HG02870 (cell line): Measurements from ENCODE around the gene FILIP1L.

ENCODE experiments used
- ATAC-seq: cut with Tn5 transposase; IDR thresholded peaks from one replicate; pipeline ENCODE4 v1.9.1; 2021; ENCODE audit warnings: mild to moderate bottlenecking, moderate library complexity; ENCODE audit not compliant: unreplicated experiment

FILIP1L gene

DNA sequence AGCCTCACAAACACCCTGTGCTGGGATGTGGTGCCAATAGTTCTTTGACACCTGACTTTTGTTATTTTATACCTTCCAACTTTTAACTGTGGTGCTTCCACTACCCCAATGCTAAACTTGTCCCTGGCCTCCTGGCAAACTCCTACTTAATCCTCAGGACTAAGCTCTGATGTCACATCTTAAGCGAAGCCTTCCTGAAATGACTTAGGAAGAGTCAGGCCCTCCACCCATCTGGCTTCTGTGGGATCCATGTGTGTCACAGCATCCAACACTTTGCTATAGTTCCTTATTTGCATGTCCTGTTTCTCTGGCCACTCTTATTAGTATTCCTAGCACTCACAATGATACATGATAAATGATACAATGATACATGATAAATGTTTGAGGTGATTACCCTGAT is 133.2 kb downstream of the FILIP1L start:
- no peak for ATAC-seq

DNA sequence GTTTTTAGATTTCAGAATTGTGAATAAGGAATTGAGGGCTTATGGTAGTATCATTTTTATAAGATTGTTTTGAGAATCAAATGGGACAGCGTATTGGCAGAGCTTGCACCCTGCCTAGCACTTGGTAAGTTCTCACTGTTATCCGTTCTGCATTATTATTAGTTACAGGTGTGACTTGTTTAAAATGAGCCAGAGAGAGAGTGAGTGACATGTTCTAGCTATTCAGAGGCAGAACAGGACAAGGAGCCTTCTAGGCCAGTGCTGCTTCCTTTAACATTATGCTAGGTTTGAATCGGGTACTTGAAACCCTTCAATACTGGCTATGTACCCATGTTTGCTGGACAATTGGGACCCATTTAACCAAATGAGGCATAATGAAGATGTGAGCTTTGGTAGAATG is 133.7 kb downstream of the FILIP1L start:
- no peak for ATAC-seq

GRCh38 chr3:99978221-99978620 is 136.1 kb downstream of the FILIP1L start:
- no peak for ATAC-seq

- no peak for ATAC-seq
These were observed 137.7 kb downstream of the FILIP1L start for GRCh38 chr3:99976584-99976983.

- no peak for ATAC-seq
These were observed 139.3 kb downstream of the FILIP1L start for GRCh38 chr3:99974989-99975388.

DNA sequence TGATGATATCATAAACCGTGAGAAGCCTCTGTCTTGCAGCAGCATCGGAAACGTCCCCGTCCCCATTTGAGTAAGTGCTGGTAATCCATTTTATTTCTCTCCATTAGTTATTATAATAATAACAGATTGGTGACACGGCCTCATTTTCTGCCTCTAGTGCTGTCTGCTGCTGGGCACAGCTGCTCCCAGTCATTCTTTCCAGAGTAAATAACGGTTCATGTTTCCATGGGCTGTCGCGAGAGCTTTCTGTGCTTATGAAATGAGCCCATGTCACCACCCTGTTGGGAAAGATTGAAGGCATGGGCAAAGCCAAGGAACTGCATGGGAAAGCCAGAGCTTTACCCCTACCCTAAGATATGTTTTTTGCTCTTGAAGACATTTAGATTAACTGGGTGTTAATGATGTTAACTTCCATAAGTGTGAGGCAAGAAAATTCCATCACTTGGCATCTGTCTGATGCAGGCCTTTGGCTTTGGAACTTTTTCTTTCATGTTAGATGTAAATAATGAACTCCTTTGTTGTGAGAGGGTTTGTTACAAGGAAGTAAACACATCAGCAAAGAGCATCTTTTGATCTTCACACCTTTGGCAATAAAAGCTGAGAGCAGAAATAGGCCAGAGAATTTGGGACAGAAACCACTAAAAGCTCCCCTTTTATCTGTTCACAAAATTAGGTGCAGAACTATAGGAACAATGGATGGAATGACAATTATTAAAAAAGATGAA is 141.8 kb downstream of the FILIP1L start:
- ATAC-seq: no peak

DNA sequence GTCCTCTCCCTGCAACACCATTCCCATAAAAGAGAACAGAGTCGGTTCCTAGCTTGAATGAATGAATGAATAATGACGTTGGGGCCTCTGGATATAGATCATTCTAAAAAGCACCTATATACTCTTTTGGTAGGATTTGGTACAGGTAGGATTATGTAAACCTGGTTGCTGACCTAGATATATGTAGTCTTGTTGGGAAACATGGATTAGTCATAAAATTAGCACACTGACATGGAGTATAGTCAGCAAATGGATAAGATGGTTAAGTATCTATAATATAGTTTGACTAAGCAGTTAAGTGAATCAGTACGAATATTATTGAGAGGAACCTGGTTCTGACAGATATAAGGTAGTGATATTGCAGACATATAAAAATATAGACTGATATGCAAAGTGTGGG is 142.5 kb downstream of the FILIP1L start:
- no peak for ATAC-seq

DNA sequence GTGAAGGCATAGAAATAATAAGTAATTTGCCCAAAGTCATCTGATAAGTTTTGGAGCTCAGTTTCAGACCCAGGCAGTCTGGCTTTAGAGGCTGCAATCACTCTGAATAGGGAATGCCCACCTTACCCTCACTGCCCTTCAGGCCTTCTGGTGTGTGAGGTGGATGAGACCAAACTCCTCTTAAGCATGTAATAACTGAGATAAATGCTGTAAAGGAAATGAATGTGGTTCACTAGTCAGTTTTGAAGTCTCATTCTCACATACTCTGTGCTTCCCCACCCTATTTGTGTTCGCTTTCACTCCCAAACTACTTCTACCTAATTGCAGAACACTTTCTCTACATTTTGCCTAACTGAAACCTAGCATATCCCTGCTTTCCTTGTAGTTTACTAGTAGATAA is 144.1 kb downstream of the FILIP1L start:
- peak; percentile 99 for ATAC-seq

DNA sequence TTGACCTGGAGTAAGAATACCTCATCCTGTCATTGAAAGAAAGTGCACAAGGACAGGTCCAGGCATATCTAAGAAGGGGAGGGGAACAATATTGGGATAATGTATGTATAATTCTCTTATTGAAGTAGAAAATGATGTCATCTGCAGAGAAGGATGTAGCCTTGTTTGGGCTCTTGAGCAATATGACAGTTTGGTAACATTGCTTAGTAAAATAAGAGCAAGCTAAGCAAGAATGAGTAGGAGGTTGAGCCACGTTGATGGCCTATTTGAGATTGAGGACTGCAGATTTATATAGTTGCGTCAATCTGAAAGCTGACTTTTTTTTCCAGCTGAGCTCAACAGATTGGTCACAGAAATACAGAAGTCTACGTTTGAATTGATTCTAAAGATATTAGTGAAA is 145.2 kb downstream of the FILIP1L start:
- no peak for ATAC-seq

GRCh38 chr3:99967796-99968195 is 146.5 kb downstream of the FILIP1L start:
- ATAC-seq: no peak

GRCh38 chr3:99966662-99967416 is 147.5 kb downstream of the FILIP1L start:
- ATAC-seq: no peak

DNA sequence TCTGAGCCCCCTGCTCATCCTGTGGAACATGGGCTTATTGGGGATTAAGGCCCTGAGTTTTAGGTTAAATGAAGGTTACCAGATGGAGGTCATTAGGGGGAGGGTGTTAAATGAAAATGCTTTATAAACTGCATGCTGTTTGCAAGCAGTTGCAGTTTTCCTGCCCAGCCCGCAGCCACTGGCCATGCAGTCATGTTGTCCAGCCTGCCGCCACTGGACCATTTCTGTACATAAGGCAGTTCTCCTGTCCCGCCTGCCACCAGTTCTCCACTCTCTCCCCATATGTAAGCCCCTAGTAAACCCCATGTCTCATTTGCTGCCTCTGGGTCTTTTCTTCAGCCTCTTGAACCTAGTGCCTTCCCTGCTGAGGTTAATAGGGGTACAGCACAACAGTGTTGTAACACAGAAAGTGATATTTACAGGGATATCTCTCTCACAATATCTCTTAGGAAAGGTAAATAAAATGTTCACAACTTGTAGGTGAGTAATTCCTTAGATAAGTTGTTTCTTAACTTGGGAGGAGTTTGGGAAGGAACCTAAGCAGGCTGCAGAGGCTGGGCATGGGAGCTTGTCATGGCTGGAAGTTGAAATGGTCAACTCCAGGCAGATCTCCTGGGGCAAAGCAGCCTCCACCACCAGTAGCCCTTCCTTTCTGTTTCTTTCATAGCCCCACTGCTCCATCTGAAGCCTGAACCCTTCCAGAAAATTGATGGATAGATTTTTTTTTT is 148.5 kb downstream of the FILIP1L start:
- ATAC-seq: no peak

DNA sequence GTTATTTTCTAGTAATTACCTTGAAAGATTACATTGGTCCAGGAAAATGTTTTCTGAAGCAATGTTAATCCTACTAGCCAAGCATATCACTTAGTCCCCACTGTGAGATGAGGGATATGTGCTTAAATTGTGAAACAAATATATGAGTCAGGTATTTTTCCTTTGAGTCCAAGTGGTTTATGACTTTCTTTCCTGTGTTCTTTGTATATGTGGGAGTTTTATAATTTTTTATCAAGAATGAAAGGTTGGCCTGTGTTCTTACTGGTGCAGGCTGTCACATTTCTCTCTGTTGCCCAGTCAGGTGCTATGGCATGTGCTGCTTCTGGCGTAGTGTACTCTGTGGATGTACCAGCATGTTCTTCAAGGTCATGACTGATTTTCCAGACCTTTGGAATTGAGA is 149.2 kb downstream of the FILIP1L start:
- ATAC-seq: no peak

DNA sequence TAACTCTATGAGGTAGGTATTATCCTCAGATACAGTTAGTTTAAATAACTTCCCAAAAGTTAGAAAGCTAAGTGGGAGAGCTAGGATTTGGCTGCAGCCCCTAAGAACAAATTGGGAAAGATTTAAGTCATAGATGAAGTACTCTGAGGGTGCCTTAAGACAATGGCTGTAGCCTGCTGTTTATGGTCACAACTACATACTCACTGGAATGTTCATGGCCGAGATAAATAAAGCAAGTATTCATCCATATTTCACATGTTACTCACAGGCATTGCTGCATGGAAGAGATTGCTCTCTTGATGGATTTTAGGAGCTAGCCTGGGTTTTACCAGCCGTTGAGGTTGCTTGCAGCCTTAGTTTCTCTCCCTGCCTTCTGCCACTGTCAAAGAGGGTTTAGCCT is 151.6 kb downstream of the FILIP1L start:
- no peak for ATAC-seq

- ATAC-seq: no peak
These were observed 152.4 kb downstream of the FILIP1L start for GRCh38 chr3:99961756-99962515.

DNA sequence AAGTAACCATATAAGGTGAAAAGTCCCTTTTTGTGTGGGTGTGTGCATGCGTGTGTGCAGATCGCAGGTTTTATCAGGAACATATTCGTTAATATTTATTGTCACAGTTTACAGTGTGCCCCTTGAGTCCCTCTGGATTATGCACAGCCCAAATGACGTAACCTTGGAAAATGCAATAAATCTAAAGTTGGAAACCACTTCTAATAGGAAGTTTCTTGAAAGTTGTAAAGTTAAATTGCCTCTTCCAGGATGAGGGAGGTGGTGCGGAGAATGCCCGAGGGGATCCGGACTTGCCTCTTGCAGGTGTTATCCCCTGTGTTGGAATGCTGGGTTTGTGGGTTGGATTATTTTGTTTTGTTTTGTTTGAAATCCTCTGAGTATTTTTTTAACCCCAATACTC is 153.4 kb downstream of the FILIP1L start:
- no peak for ATAC-seq

DNA sequence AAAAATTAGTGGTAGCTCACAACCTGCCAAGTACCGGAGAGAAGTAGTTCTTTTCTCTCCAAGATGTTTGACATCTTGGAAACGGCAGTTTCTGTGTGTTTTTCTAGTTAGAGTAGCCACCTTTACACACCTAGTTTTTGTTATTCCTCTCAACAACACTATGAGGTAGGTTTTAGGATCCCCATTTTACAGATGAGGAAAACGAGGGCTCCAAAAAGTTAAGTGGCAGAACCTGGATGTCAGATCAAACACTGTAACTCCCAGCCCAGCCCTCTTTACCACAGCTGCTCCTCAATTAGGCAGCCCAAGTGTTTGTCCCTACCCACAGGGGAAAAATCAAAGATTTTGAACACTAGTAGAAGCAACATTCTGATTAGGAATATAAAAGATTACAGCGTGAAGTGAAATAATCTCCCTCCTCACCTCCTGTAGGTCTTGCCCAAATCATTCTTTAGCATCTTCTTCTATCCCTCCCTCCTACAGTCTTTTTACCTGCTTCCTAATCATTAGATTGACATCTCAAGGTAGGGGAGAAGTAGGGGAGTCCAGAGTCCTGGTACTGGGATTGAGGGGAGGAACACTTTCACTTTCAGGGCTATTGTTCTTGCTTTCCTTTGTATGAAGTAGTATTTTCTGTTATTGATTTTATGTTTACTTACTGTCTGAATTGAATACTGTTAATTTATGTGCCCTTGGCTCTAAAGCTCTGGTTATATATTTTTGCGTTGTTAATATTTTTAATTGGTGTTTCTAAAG is 154.0 kb downstream of the FILIP1L start:
- no peak for ATAC-seq

DNA sequence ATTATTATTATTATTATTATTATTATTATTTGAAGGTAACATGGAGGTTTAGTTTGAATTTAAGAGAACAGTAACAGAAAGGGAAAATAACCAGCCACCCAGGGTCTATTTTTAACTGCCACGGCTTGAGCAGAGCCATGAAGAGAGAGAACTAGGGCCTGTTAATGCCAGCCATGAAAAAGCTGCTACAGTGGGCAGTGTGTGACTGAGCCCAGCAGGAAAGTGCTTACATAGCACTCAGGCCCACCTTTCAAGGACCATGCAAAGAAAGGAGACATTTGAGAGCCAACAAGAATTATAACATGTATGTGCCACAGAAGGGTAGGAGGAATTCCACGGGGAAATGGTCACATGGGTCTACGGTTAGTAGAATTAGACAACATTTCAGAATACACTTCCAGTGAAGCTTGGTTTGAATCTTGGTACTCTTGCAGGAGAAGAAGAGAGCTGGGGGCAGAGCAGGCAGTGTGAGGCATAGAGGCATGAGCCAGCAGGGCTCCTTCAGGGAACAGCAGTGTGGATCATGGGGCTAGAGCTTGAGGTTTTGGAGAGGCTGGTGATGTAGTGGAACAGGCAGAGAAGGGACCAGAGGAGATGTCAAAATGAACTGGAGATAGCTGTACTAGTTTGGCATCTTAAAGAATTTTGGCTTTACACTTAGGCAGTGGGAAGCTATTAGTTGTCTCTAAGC is 155.9 kb downstream of the FILIP1L start:
- no peak for ATAC-seq

DNA sequence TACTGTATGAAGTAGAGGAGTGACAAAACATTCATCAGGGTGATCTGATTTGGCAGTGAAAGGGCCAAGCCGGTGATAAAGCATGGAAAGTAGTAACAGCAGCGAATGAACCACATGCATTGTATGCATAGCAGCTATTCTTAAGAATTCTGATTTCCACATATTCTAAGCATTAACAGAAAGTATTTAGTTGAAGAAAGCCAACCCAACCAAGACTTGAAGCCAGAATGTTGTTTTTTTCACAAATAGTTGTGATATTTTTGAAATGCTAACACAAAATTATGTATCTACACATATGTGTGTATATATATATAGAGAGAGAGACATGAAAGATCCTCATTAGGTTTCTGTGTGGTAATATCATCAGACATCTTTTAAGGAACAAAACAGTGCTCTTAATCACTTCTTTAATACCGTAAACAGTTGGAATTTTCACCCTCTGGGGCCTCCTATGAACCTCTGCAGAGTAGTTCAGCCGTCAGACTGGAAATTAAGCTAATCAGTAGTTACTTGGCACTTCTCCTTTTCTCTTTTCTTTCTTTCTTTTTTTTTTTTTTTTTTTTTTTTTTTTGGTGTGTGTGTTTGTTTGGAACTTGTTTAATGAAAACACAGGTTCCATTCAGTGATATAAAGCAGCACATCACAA is 157.0 kb downstream of the FILIP1L start:
- ATAC-seq: no peak
